Dermis microvascular lymphatic vessel endothelial cell (primary cell): ENCODE results near the gene ACSS3. TPM values are rescaled to one million over a fixed set of nuclear protein-coding genes. Genes with fewer than 3 reads are reported as not detected.

Source experiments
- DNase-seq, 2 donors: peaks; one replicate each; pipeline versions ENCODE4 v3.0.0 to v3.0.0-alpha.2; 2010; ENCODE audit warnings: low read depth in 2 of 2
- total RNA-seq: library from RNA; depleted of rRNA; stranded (reverse); fragments of >200 nt; gene quantifications from 2 replicates; pipeline ENCODE4 v1.2.1, GENCODE V29; 2014

Gene ACSS3
- total RNA-seq, 1 donor from 2014 or later = 0.26 TPM

DNA sequence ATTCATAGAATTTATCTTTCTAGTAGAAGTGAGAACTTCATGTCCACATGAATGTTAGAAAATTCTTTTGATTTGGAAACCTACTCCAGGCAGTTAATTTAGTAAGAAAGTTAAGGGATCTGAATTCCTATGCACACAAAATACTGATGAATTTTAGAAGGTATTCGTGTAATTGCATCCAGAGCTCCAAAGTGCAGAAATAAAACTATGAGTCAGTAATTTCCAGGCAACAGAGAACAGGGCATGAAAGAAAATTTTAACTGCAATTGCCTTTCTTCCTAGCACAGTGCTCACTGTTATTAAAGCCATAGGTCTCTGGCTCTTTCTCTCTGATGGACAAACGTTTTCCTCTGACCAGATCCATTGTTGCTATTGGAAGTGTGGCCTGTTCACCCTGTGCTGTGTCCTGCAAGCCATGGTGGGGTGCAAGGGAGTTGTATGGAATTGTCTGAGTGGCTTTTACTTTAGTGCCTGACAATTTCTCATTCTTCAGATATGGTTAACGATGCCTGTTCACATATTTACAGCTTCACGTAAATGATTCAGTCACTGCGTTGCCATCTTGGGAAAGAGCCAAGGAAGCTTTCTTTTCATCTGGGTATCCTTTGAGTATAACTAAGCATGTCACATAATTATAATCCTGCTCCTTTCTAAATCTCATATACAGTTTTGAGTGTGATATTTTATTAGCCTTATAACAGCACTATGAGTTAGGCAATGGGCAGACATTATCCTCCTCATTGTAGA is 145.1 kb downstream of the ACSS3 start:
- no peak for DNase-seq

DNA sequence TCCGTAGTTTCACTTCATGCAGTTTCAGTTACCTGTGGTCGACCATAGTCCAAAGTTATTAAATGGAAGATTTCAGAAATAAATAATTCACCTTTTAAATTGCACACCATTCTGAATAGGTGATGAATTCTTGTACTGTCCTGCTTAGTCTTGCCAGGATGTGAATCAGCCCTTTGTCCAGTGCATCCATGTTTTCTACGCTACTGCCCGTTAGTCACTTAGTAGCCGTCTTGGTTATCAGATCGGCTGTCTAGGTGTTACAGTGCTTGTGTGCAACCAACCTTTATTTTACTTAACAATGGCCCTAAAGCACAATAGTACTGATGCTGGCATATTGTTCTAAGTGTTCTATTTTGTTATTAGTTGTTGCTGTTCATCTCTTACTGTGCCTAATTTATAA is 146.7 kb downstream of the ACSS3 start:
- no peak for DNase-seq

DNA sequence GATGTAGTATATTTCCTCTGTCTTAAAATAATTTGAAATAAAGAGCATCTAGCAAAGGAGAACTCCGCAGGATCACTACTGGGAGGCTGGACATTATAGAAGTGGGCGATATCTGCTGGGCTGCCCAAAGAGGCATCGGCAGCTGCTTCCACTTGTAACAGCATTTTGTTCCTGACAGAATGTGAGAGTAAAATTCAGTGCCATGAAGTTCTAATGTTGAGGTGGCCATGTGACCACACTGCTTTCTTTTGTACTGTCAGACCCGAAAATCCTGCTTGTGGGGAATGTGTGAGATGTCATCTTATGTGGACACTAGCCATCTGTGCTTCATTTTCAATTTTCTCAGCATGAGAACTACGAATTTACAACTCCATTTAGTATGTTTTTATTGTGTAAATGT is 151.9 kb downstream of the ACSS3 start:
- DNase-seq = no peak

DNA sequence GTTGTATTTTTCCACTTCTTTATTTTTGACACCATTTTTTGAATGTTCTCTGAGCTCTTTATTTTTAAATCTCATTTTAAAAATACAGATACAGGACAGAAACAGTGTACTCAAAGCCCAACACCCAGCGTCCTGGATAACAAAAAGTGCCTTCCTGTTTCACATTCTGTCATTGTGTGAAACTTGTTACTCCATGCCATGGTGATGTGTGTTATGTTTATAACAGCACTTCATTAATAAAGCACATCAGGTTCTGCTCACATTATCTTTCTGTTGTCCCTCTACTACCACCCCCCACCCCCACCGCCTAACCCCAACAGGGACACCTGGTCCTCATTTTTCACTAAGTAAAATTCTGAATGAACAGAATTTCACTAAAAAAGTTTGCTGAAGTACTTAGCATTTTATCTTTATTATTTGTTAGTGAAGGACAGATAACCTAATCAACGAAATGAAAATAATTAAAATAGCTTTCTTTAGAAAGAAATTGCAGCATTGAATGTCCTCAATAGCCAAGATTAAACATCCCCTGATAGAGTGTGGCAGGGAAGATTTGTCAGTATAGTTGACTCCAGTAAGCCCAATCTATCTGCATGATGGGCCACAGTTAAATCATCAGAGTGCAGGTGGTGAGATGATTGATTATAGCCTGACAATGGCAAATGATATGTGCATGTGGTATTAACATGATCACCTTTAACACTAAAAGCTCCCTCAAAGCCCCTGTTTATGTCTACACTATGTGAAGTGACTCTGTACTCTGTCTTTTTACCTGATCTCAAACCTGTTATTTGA is 153.9 kb downstream of the ACSS3 start:
- peak in 1 of 2 donors; percentile 18 for DNase-seq

DNA sequence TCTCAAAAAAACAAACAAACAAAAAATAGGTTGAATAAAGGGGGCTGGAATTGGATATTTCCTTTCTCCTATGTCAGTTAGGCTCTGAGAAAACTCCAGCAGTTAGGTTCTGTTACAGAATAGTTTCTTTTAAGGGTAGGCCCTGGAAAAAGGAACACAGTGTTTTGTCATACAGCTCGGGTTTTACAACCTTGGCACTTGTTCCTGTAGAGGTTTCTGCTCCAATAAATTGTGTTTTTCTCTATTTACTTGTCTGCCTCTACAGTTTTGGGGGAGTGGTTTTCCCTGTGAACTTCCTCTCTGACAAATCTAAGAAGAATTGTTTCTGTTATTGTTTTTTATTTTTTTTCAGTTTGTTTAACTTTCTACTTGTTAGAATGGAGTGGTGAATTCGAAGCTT is 167.6 kb downstream of the ACSS3 start:
- no peak for DNase-seq

DNA sequence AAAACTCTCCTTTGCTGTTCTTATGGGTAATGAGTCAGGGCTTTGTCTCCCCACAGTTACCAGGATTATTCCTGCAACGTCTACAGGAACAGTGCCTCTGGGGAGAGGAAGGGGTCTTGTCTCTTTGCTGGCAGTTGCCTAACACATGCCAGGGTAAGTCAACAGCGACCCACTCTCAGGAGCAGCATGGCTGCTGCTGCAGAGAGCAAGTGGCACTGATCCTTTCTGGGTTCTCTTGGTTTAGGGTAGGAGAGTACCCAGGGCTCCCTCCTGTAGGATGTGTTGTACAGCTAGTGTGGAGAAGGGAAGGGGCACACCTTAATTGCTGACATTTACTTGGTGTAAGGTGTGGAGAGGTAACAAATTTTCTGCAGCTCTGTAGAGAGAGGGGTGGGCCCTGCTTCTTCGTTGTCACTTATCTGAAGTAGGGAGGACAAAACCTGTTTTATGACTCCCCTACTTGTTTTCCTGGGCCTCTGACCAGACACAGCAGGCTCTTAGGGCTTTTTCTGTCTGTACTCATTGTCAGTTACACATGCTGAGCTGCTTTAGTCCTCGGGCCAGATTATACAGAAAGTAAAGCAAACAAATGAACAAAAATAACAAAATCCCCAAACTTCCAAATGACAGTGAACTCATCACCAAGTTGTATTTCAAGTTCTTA is 168.2 kb downstream of the ACSS3 start:
- no peak for DNase-seq

DNA sequence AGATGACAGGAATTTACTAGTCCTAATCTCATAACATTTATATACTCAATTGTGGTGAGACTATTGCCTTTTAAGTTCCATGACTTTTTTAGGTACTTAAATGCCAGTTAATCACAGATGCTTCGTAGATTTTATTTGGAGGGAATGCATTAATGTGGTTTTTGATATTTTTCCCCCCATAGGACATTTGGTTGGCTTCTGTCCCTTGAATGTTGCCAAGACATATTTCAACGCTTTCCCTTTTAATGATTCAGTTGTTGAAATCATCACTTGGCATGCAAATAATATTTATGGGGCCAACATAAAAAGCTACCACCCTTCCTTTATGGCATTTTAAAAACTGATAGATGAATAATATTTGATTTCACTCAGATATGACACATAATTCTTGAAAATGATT is 172.1 kb downstream of the ACSS3 start:
- no peak for DNase-seq

GRCh38 chr12:81252228-81252627 is 174.3 kb downstream of the ACSS3 start:
- DNase-seq = no peak

- DNase-seq = no peak
Observed at GRCh38 chr12:81253360-81253759, 175.5 kb downstream of the ACSS3 start.

- DNase-seq = no peak
Observed at GRCh38 chr12:81255456-81255855, 177.6 kb downstream of the ACSS3 start.

DNA sequence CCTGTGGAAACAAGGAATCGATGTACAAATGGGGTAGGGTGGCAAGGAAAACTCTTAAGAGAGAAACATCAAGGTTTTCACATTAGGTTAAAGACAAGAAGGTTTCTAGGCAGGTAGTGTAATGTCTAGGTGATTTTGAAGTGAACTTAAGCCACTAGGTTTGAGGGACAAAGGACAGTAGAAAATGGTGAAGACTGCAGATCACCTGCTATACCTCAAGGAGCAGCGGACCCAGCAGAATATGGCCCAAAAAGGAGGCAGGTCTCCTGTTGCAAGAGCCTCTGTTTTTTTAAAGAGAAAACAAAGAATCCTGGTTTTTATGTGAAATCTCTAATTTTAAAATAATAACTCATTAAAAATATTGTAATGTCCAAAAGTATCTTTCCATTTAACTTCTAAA is 178.1 kb downstream of the ACSS3 start:
- no peak for DNase-seq

DNA sequence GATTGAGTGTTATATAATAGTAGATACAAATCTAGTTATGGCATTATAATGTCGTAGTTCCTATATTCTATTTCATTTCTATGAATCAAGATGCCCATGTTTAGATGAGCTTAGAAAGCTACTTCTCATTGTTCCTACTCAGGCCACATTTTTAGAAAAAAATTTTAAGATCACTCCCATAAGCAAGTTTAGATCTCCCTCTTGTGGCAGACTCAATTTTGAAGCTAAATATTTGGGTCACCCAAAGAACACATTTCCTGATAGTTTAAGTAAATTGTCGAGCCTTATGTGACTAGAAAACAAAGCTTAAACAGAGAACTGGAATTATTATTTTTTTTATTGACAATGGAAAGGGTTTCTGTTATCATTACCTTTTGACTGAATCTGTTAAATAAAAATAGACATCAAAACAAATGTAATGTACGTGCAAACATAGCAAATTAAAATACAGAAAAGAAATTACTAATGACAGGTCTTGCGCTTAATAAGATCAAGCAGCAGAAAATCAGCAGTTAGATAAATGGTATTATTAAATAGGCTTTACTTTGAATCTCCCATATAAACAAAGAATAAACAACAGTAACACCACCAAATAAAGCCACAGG is 180.2 kb downstream of the ACSS3 start:
- DNase-seq = peak; percentile 40 to 52

- DNase-seq = no peak
Observed at GRCh38 chr12:81259360-81259759, 181.5 kb downstream of the ACSS3 start.

DNA sequence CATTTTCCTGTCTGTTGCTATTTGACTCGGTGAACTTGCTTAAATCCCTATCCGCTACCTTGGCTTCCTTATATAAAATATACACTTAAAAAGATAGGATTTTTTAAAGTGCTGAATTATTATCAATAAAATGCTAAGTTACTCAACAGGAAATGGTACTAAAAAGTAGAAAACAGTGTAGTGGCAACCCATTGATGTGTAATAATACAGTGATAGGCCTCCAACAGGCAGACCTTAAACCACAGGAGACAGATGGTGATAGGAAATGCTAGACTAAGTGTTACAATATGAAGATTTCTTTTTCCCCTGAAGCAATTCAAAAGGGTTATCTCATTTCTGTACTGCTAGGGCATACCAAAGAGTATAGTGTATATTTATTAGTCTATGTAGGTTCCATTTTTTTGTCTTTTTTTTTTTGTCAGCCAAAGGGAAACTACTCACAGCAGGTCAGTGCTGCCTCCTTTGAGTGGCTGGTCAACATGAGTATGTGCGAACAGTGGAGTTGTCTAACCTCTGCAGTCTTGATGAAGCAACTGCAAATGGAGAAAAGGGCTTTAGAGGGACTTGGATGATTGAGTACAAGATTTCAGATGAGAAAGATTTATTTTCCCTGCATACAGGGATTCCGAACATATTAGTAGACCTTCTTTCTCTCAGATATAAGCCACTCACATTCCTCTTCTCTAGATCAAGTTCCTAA is 183.8 kb downstream of the ACSS3 start:
- DNase-seq = no peak

GRCh38 chr12:81263072-81263471 is 185.2 kb downstream of the ACSS3 start:
- no peak for DNase-seq

DNA sequence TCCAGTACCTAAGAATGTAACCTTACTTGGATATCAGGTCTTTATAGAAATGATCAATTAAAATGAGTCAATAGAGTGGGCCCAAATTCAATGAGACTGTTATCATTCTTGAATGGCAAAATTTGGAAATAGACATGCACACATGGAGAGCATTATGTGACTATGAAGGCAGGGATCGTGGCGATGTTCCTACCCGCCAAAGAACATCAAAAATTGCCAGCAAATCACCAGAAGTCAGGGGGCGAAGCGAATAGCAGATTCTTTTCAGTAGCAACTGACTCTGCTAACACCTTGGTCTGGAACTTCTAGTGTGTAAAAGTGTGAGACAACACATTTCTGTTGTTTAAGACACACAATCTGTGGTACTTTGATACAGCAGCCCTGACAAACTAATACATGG is 192.5 kb downstream of the ACSS3 start:
- DNase-seq = no peak

DNA sequence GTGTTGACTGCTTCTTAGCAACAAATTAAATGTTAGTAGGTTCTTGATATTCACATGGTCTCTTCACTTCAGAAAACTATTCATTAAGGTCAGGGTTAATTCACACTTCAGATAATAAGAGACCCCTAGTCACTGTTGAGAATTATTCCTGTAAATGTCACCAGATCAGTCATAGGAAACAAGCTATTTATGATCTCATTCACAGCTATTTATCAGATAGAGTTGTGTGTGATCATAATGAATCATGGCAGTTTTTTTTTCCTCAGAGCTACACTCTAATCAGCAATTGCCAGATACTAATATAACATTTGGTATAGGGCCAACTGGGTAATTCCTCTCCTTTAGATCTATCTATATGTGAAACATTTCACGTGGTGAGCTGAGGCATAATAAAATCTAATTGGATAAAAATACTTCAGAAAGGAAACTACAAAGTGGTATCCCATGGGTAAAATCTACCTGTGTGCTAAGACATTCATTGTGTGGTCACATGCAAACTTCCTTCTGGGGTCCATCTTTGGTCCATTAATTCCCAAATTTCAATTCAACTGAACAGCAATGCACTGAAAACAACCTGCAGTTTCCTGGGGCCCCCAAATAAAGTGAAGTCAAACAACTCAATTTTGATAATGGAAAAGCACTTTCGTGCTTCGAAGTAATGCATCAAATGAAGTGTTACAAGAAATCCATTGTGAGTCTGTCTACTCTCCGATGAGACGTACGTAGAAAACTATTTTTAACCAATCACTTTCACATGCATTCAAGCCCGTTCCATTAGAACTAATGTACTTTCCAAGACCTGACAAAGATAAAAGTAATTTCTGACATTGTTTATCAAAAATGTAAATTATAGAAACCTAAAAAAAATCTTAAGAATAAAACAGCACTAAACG is 197.0 kb downstream of the ACSS3 start:
- DNase-seq = peak in 1 of 2 donors; percentile 9

- no peak for DNase-seq
Observed at GRCh38 chr12:81284137-81284536, 206.3 kb downstream of the ACSS3 start.

DNA sequence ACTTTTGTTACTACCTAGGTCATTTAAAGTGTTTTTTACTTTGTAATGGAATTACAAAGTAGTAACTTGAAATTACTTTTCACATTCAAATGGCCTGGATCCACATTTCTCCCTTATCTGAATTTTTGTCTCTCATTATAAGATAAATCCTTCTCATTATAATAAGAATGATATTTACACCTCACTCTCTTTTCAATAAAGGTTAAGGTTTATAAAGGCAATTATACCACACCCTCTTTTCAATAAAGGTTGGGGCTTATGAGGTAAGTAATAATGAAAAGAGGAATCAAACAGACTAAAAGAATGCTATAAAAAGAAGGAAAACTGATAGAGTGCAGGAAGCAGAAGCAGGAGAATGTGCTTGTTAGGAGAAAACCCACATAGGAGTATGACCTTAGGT is 210.8 kb downstream of the ACSS3 start:
- no peak for DNase-seq
